Type B pancreatic cell (in vitro differentiated cells): ENCODE data around the gene OR52N4. TPM values are rescaled to one million over a fixed set of nuclear protein-coding genes. Genes with fewer than 3 reads are reported as not detected.

ENCODE experiments used
- DNase-seq: peaks from one replicate; pipeline ENCODE4 v3.0.0; 2021; ENCODE audit warnings: mixed read lengths; ENCODE audit not compliant: unreplicated experiment; ENCODE audit errors: extremely low spot score
- H3K27ac Mint-ChIP-seq: 2 replicates; pipeline ENCODE4 v1.8.0; 2021; ENCODE audit warnings: mild to moderate bottlenecking, mixed read lengths
- H3K27me3 Mint-ChIP-seq: 2 replicates; pipeline ENCODE4 v1.8.0; 2021; ENCODE audit warnings: mixed read lengths
- H3K36me3 Mint-ChIP-seq: 2 replicates; pipeline ENCODE4 v1.8.0; 2021; ENCODE audit warnings: mixed read lengths
- H3K4me1 Mint-ChIP-seq: one replicate; pipeline ENCODE4 v1.8.0; 2021; ENCODE audit warnings: mixed read lengths; ENCODE audit not compliant: unreplicated experiment
- H3K4me3 Mint-ChIP-seq: 2 replicates; pipeline ENCODE4 v1.8.0; 2021; ENCODE audit warnings: mild to moderate bottlenecking, mixed read lengths
- H3K9me3 Mint-ChIP-seq: 2 replicates; pipeline ENCODE4 v1.8.0; 2021; ENCODE audit warnings: mixed read lengths
- CTCF ChIP-seq: fragments of 200-600 bp; sonication (generic); conservative IDR thresholded peaks from 2 replicates; pipeline ENCODE4 v1.5.0; 2021; ENCODE audit warnings: antibody characterized with exemption, mild to moderate bottlenecking
- total RNA-seq: library from RNA; stranded (reverse); gene quantifications from 2 replicates; pipeline ENCODE4 v1.2.1, GENCODE V29; 2021; ENCODE audit warnings: low replicate concordance

The OR52N4 gene
- total RNA-seq, 1 donor from 2014 or later = not detected

- no peak for TF ChIP-seq CTCF
- Mint-ChIP-seq H3K9me3 (no peaks in the 10 kb centered on the region), H3K4me1 (no peaks in the 10 kb centered on the region), H3K27me3 (peaks cover 10% of the 10 kb centered on the region), H3K27ac (no peak overlapping the region), H3K4me3 (no peak overlapping the region), H3K36me3 (no peaks in the 10 kb centered on the region)
- no peak for DNase-seq
Observed at GRCh38 chr11:5737670-5738392, 16.2 kb upstream of the OR52N4 start.

GRCh38 chr11:5738431-5738830 lies 15.6 kb upstream of the OR52N4 start:
- no peak for TF ChIP-seq CTCF
- DNase-seq = no peak
- peaks cover 10% of the 10 kb centered on the region for H3K27me3 Mint-ChIP-seq
- no peaks in the 10 kb centered on the region for H3K4me1 Mint-ChIP-seq
- H3K9me3 Mint-ChIP-seq = no peaks in the 10 kb centered on the region
- no peak overlapping the region for H3K4me3 Mint-ChIP-seq
- no peak overlapping the region for H3K27ac Mint-ChIP-seq
- no peaks in the 10 kb centered on the region for H3K36me3 Mint-ChIP-seq

GRCh38 chr11:5746614-5747013 lies 7.4 kb upstream of the OR52N4 start:
- Mint-ChIP-seq H3K36me3 (no peaks in the 10 kb centered on the region), H3K4me1 (no peaks in the 10 kb centered on the region), H3K27me3 (peaks cover 8% of the 10 kb centered on the region), H3K27ac (no peak overlapping the region), H3K9me3 (no peaks in the 10 kb centered on the region), H3K4me3 (no peak overlapping the region)
- DNase-seq = no peak
- TF ChIP-seq CTCF = no peak

GRCh38 chr11:5749836-5750235 lies 4.2 kb upstream of the OR52N4 start:
- Mint-ChIP-seq H3K27me3 (no peaks in the 10 kb centered on the region), H3K9me3 (no peaks in the 10 kb centered on the region), H3K4me3 (no peak overlapping the region), H3K4me1 (no peaks in the 10 kb centered on the region), H3K27ac (no peak overlapping the region), H3K36me3 (no peaks in the 10 kb centered on the region)
- no peak for TF ChIP-seq CTCF
- DNase-seq = no peak

- Mint-ChIP-seq H3K4me1 (no peaks in the 10 kb centered on the region), H3K27ac (no peak overlapping the region), H3K4me3 (no peak overlapping the region), H3K9me3 (no peaks in the 10 kb centered on the region), H3K27me3 (no peaks in the 10 kb centered on the region), H3K36me3 (no peaks in the 10 kb centered on the region)
- no peak for TF ChIP-seq CTCF
- no peak for DNase-seq
Observed at GRCh38 chr11:5767056-5767455, 13.0 kb downstream of the OR52N4 start.
